ENCODE measurements around the gene METRNL.

The METRNL gene

DNA sequence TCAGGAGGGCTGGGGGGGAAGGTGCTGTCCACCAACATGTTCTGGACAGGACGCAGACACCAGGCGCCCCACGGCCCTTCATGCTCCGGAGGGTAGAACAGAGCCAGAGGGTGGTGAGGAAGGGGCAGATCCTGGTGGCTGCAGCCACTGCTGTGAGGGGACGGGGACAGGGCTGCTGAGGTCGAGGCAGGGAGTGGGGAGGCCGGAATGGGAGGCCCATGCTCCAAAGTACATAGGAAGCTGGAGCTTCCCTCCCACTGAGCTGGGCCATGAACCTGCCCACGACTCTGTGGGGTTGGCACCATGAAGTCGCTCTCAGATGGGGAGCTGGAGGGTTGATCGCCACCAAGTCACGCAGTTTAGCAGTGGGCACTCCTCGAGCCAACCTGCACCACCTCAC, 8.0 kb upstream of the METRNL start:
- Histone ChIP-seq H3K4me3 (no peak overlapping the region), H3K9me3 (no peaks in the 10 kb centered on the region), H3K4me1 (no peaks in the 10 kb centered on the region), H3K36me3 (no peaks in the 10 kb centered on the region), H3K27me3 (peaks cover 0 to 2% of the 10 kb centered on the region in 2 donors), H3K27ac (no peak overlapping the region)
- DNase-seq: no peak
- TF ChIP-seq, protein P1, sequence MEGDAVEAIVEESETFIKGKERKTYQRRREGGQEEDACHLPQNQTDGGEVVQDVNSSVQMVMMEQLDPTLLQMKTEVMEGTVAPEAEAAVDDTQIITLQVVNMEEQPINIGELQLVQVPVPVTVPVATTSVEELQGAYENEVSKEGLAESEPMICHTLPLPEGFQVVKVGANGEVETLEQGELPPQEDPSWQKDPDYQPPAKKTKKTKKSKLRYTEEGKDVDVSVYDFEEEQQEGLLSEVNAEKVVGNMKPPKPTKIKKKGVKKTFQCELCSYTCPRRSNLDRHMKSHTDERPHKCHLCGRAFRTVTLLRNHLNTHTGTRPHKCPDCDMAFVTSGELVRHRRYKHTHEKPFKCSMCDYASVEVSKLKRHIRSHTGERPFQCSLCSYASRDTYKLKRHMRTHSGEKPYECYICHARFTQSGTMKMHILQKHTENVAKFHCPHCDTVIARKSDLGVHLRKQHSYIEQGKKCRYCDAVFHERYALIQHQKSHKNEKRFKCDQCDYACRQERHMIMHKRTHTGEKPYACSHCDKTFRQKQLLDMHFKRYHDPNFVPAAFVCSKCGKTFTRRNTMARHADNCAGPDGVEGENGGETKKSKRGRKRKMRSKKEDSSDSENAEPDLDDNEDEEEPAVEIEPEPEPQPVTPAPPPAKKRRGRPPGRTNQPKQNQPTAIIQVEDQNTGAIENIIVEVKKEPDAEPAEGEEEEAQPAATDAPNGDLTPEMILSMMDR (IDR thresholded peaks at IDR 0.05): no peak
- intact Hi-C loops (cut with DNase I; ENCODE audit: low total_unique reads): no loop called here

DNA sequence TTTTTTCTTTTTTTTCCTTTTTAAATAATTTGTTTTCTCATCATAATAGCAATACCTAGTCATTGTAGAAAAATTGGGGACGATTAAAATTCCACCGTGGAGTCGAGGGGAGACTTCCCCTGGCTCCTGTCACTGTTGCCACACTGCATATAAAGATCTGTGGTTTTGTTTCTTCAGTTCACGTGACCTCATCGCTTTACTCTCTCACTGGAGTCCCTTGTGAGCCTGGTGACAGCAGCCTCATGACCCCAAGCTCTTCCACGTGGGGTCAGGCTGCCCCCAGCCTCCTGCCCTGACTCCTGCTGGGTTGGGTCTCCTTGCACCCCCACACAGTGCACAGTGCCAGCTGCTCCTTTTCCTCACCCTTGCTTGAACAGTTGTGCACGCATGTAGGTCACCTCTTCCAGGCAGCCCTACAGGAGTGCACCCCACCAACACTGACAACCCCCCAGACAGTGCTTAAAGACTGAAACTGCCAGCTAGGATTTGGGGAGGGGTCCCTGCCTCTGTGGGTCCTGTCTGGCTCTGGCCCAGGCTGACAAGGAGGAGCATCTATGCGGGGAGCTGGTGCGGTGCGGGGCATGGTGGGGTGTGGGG, 7.3 kb upstream of the METRNL start:
- no peak overlapping the region for H3K27ac ChIP-seq

DNA sequence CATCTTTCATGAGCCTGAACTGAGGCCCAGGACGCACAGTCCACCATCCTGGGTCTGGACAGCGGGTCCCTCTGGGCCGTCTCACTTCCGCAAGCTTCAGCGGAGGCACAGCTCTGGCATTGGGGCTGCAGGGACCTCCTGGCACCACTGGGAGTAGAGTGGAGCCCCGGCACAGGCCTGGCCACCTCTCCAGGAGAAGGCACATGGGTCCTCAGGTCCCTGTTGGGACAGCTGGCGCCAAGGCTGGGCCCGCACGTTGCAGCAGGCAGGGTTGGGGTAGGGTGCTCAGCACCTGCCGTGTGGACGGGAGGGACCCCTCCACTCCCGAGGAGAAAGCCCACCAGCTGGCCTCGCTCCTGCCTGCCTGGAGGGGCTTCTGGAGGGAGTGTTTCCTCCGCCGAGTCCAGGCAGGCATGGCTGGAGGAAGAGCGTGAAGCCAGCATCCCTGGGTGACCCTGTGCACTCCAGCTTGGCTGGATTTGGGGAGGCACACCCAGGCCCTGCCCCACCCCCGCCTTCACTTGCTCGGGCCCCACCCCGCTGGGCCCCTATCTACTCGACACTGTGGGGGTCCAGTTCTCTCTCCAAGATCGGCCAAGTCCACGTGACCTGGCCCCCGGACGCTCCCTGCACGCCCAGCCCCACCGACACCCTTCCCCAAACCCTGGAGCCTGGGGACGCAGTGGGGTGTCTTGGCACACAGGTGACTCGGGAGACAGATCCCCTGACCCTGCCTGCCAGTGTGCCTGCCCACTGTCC, 6.6 kb upstream of the METRNL start:
- DNase-seq: no peak
- Histone ChIP-seq H3K9me3 (no peaks in the 10 kb centered on the region), H3K27me3 (peaks cover 0 to 2% of the 10 kb centered on the region in 2 donors), H3K36me3 (no peaks in the 10 kb centered on the region), H3K4me3 (no peak overlapping the region), H3K27ac (no peak overlapping the region), H3K4me1 (peaks cover 0 to 9% (median 5%) of the 10 kb centered on the region in 4 donors)
- intact Hi-C loops (cut with DNase I; ENCODE audit: low total_unique reads): no loop called here
- TF ChIP-seq, protein P1 (IDR thresholded peaks at IDR 0.05): no peak

More for the DNA sequence above, 7.3 kb upstream of the METRNL start:
- no peaks in the 10 kb centered on the region for H3K9me3 ChIP-seq
- no peak for DNase-seq
- H3K27me3 ChIP-seq: peaks cover 0 to 2% of the 10 kb centered on the region in 2 donors
- no peak overlapping the region for H3K4me3 ChIP-seq
- H3K4me1 ChIP-seq: peaks cover 0 to 1% (median 0%) of the 10 kb centered on the region in 4 donors
- TF ChIP-seq, protein P1 (IDR thresholded peaks at IDR 0.05): no peak
- H3K36me3 ChIP-seq: no peaks in the 10 kb centered on the region
- intact Hi-C loops (cut with DNase I; ENCODE audit: low total_unique reads): no loop called here

DNA sequence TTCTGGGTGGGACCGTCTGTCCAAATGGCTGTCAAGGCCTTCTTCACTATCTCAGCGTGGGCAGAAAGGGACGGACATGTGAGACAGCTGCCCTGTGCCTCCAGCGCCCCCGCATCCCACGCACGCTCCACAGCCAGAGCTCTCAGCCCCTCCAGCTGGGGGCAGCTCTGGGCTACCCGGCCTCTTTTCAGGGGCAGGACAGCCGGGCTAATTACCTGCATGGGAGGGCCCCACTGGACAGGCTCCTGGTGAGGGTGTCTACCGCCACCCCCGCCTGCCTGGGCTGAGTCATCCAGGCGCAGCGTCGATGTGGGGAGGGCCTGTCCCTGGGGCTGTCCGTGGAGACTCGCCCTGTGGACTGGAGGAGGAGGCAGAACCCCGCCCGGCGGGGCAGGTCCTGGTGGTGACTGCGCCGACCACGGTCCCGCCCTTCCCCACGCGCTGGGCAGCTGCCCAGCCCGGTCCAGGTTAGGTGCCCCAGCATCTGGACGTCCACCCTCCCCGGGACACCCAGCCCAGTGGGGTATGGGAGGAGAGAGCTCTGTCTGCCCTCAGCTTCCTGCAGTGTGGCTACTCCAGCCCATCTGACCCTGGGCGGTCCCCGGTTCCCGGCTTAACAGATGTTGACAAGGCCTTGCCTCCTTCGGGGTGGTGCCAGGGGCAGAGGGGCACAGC, 5.9 kb upstream of the METRNL start:
- intact Hi-C loops (cut with DNase I; ENCODE audit: low total_unique reads): no loop called here
- DNase-seq: no peak

DNA sequence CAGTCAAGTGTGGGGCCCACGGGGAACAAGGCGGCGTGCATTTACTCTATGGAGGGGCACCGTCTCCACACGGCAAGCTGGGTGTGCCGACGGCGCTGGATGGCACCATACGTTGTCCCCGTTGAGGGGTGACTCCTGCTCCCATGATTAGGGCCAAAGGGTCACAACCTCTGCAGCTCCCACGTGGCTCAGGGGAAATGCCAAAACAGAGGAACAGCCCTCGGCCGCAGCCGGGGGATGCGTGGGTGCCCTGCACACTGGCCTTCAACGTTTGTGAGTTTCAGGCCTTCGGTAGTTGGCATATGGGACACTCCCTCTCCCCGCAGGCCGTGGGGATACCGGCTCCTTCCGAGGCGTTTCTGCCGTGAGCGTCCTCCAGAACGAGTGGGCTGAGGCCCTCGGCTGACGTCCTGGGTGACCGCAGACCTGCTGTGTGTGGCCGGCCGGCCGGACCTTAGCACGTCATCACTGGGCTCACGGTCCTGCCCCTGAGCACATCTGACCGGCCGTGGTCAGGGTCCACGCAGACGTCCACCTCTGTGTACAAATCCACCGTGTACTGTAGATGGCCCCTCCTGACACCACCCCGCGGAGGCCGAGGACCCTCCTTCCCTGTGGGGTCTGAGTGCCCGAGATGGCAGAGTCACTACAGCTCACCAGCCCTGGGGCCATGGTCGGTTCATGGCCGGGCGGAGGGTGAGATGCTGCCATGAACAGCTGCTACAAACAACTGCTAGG, 4.8 kb upstream of the METRNL start:
- intact Hi-C loops (cut with DNase I; ENCODE audit: low total_unique reads): no loop called here
- Histone ChIP-seq H3K4me1 (peaks cover 0 to 21% (median 15%) of the 10 kb centered on the region in 4 donors), H3K27me3 (peaks cover 0 to 2% of the 10 kb centered on the region in 2 donors), H3K27ac (no peak overlapping the region), H3K9me3 (no peaks in the 10 kb centered on the region), H3K36me3 (no peaks in the 10 kb centered on the region), H3K4me3 (no peak overlapping the region)
- TF ChIP-seq, protein P1 (IDR thresholded peaks at IDR 0.05): no peak
- DNase-seq: no peak

More for the DNA sequence above, 5.9 kb upstream of the METRNL start:
- no peak overlapping the region for H3K4me3 ChIP-seq
- TF ChIP-seq, protein P1 (IDR thresholded peaks at IDR 0.05): no peak
- no peaks in the 10 kb centered on the region for H3K9me3 ChIP-seq
- peaks cover 0 to 2% of the 10 kb centered on the region in 2 donors for H3K27me3 ChIP-seq
- H3K4me1 ChIP-seq: peaks cover 0 to 16% (median 12%) of the 10 kb centered on the region in 4 donors
- H3K27ac ChIP-seq: no peak overlapping the region
- no peaks in the 10 kb centered on the region for H3K36me3 ChIP-seq

All from tibial artery (tissue), 4 donors.